ENCODE results near the gene RASA2. TPM values are rescaled to one million over a fixed set of nuclear protein-coding genes. Genes with fewer than 3 reads are reported as not detected.

RASA2 gene
- polyA plus RNA-seq, 1 donor (not counting 4 experiments of a cell fraction or from before 2014, with no cell fraction given) = 10.3 TPM

- Histone ChIP-seq H3K9me3 (ENCODE audit: control insufficient read depth, low read depth, low read length) (peaks cover 4% of the 10 kb centered on the region), H2AFZ (ENCODE audit: control insufficient read depth, low read length) (no peak overlapping the region), H3K9me1 (ENCODE audit: control insufficient read depth, extremely low read depth, insufficient read depth, low read length) (no peaks in the 10 kb centered on the region), H3K79me2 (ENCODE audit: control insufficient read depth, insufficient read depth, low read length) (no peaks in the 10 kb centered on the region), H3K4me1 (ENCODE audit: control insufficient read depth, extremely low read depth, insufficient read depth, low read length) (no peaks in the 10 kb centered on the region), H3K27ac (ENCODE audit: control insufficient read depth, insufficient read depth, low read length) (no peak overlapping the region), H3K9ac (ENCODE audit: control insufficient read depth, extremely low read depth, insufficient read depth, low read length) (no peak overlapping the region), H3K27me3 (ENCODE audit: control insufficient read depth, extremely low read depth, insufficient read depth, low read length) (peaks cover 59% of the 10 kb centered on the region), H3K36me3 (ENCODE audit: control insufficient read depth in 2 of 2, extremely low read depth in 1 of 2, insufficient read depth in 2 of 2, low read length in 2 of 2) (no peaks in the 10 kb centered on the region), H4K20me1 (ENCODE audit: control insufficient read depth, extremely low read depth, insufficient read depth, low read length) (no peaks in the 10 kb centered on the region), H3K4me2 (ENCODE audit: control insufficient read depth, extremely low read depth, insufficient read depth, low read depth, low read length) (peak overlapping the region; percentile 91), H3K4me3 (ENCODE audit: control insufficient read depth in 2 of 3, extremely low read depth in 1 of 3, insufficient read depth in 2 of 3, low read depth in 1 of 3, low read length in 3 of 3) (peak overlapping the region in 2 of 3 experiments; percentile 67 to 73)
- TF ChIP-seq CTCF (optimal IDR thresholded peaks at IDR 0.05 in 1 of 3, IDR thresholded peaks at IDR 0.05 in 1 of 3, conservative IDR thresholded peaks at IDR 0.05 in 1 of 3; ENCODE audit: extremely low read depth in 1 of 3, insufficient read depth in 2 of 3, low read length in 3 of 3) (no peak), EZH2 (IDR thresholded peaks at IDR 0.05; ENCODE audit: low read length) (no peak)
- dilution Hi-C loops (cut with MboI; ENCODE audit: extremely low pct_ligation_motif_present, low sequenced_read_pairs) = no loop called here
- DNase-seq (ENCODE audit: low read depth, low spot score) (no peak), FAIRE-seq (no peak)
Observed at GRCh38 chr3:141660614-141660947, 173.8 kb downstream of the RASA2 start.

- Histone ChIP-seq H3K27me3 (ENCODE audit: control insufficient read depth, extremely low read depth, insufficient read depth, low read length) (peaks cover 59% of the 10 kb centered on the region), H3K36me3 (ENCODE audit: control insufficient read depth in 2 of 2, extremely low read depth in 1 of 2, insufficient read depth in 2 of 2, low read length in 2 of 2) (no peaks in the 10 kb centered on the region), H4K20me1 (ENCODE audit: control insufficient read depth, extremely low read depth, insufficient read depth, low read length) (no peaks in the 10 kb centered on the region), H3K27ac (ENCODE audit: control insufficient read depth, insufficient read depth, low read length) (no peak overlapping the region), H3K9ac (ENCODE audit: control insufficient read depth, extremely low read depth, insufficient read depth, low read length) (no peak overlapping the region), H3K9me3 (ENCODE audit: control insufficient read depth, low read depth, low read length) (peaks cover 4% of the 10 kb centered on the region), H3K4me1 (ENCODE audit: control insufficient read depth, extremely low read depth, insufficient read depth, low read length) (no peaks in the 10 kb centered on the region), H3K4me3 (ENCODE audit: control insufficient read depth in 2 of 3, extremely low read depth in 1 of 3, insufficient read depth in 2 of 3, low read depth in 1 of 3, low read length in 3 of 3) (no peak overlapping the region), H2AFZ (ENCODE audit: control insufficient read depth, low read length) (no peak overlapping the region), H3K9me1 (ENCODE audit: control insufficient read depth, extremely low read depth, insufficient read depth, low read length) (no peaks in the 10 kb centered on the region), H3K79me2 (ENCODE audit: control insufficient read depth, insufficient read depth, low read length) (no peaks in the 10 kb centered on the region), H3K4me2 (ENCODE audit: control insufficient read depth, extremely low read depth, insufficient read depth, low read depth, low read length) (no peak overlapping the region)
- TF ChIP-seq EZH2 (IDR thresholded peaks at IDR 0.05; ENCODE audit: low read length) = no peak
- no peak for TF ChIP-seq CTCF (optimal IDR thresholded peaks at IDR 0.05 in 1 of 3, IDR thresholded peaks at IDR 0.05 in 1 of 3, conservative IDR thresholded peaks at IDR 0.05 in 1 of 3; ENCODE audit: extremely low read depth in 1 of 3, insufficient read depth in 2 of 3, low read length in 3 of 3)
- dilution Hi-C loops (cut with MboI; ENCODE audit: extremely low pct_ligation_motif_present, low sequenced_read_pairs) = no loop called here
- FAIRE-seq (no peak), DNase-seq (ENCODE audit: low read depth, low spot score) (no peak)
Observed at GRCh38 chr3:141661229-141662196, 174.7 kb downstream of the RASA2 start.
